SW 1271 (cell line): Measurements from ENCODE around the gene EPHB1.

Source experiments
- DNase-seq, 2 experiments: peaks; one replicate each; lab custom pipeline; 2025; lab: John Stamatoyannopoulos, UW

The EPHB1 gene

DNA sequence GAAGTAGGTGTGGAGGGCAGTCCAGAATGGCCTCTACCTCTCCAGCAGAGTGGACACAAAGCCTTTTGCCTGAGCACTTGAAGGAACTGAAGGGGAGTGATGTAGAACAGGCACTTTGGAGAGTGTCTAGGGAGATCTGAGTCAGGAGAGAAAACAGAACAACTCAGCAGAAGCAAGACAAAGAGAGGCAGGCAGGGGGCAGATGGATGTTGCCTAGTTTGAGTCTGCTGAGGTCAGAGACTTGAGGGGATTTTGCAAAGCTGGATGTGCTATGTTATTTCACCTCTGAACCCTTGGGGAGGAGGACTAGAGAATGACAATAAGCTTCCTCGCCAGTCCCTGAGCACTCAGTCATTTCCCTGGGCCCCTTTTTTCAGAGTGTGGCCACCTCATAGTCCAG, 366.4 kb downstream of the EPHB1 start:
- DNase-seq = no peak

DNA sequence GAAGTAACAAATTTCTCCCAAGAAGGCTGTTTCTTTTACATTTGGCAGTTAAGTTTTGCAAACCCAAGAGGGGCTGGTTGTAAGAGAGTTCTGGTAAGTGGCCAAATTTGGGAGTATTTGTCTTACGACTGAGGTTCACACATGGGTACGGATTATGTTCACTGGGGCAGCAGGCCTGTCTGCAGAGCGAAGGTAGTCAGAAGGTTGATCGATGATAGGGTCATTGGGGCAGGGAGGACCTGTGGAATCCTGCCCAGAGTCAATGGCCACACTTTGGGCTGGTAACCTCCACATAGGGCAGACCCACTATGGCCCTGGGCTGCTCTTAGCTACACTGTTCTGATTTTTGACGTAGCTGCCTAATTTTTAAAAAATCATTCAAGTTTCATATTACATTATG, 368.6 kb downstream of the EPHB1 start:
- no peak for DNase-seq

DNA sequence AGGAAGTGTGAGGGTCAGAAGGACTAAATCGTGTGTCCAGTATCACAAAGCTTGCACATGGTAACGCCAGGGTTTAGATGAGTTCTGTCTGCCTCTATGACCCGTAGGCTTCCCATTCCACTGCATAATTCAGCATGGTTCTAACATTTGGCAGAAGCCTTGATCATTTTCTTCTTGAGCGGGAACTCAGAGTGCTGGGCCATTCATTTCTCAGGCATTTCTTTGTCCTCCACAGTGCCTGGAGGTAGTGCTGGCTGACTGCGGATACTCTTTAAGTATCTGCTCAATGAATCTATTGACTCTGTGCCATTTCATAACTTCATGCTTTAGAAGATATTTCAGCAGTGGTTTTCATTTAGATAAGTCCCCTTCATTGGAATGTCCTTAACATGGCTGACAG, 370.2 kb downstream of the EPHB1 start:
- no peak for DNase-seq

DNA sequence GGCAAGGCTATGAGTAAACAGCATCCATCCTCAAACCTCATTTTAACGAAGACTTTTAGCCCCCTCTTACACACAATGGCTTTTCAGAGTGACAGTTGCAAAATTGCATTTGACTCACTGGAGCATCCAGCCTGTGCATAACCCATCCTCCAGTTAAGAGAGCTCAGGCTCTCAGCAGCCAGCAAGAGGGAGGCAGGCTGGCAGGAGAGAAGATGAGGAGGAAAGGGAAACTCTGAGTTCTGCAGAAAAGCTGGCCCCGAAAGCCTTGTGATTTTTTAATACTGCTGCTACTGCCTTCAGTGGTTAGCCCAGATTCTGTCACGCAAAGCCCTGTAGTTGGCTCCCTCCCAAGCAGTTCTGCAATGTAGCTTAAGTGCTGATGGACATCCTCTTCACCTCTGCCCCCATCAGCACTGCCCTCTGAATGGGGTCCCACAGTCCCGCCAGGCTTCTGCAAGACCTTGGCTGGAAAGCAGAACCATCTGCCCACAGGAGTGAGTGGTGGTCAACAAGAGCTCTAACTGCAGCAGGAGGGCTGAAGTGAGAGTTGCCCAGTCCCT, 371.3 kb downstream of the EPHB1 start:
- no peak for DNase-seq

DNA sequence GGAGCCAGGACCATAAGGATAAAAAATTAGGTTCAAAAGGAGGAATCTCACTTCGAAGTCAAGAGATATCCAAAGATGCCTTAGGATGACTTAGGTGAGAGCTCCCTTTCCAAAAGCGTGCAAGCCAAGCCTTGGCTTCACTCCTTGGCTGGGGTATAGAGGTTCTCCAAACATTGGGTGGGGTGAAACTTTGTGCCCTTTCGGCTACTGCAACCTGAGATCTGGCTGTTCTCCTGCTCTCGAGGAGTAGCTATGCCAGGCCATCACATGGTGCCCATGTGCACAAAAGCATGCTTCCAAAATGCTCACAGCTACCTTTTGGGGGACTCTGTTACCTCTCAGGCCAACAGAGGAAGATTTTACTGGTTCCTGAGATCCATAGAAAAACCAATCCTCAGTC, 373.8 kb downstream of the EPHB1 start:
- DNase-seq = no peak

DNA sequence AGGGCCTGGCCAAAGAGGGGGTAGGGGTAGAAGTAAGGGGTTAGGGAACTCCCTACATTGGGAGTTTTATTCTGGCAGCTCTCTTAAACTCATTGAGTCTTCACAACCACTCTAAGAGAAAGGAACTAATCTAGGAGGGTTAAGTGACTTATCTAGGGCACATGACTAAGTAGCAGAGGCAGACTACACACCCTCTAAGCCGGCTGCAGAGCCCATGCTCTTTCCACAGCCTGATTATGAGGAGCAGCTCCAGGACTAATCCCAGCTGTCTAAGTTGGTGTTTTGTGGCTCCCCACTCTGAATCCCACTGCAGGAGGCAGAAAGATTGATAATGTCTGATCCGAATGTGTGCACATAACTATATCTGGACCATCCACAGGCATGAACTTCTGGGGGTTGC, 374.6 kb downstream of the EPHB1 start:
- DNase-seq = no peak

DNA sequence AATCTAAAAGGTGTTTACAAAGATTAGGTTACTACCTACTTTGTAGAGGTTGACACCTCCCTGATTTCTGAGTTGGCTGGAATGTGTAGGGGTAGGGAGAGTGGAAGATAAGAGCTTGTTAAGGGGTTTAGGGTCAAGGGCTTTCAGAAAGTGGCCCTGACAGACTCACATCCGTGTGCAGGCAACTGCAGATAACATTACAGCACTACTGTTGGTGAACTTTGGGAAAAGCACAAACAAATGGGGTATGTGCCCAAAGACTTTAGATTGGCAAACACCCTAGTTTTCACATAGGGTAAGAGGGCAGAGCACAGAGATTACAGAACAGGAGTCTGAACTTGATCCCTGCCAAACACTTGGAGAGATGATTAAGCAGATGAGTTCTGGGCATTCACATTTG, 375.7 kb downstream of the EPHB1 start:
- DNase-seq = no peak

DNA sequence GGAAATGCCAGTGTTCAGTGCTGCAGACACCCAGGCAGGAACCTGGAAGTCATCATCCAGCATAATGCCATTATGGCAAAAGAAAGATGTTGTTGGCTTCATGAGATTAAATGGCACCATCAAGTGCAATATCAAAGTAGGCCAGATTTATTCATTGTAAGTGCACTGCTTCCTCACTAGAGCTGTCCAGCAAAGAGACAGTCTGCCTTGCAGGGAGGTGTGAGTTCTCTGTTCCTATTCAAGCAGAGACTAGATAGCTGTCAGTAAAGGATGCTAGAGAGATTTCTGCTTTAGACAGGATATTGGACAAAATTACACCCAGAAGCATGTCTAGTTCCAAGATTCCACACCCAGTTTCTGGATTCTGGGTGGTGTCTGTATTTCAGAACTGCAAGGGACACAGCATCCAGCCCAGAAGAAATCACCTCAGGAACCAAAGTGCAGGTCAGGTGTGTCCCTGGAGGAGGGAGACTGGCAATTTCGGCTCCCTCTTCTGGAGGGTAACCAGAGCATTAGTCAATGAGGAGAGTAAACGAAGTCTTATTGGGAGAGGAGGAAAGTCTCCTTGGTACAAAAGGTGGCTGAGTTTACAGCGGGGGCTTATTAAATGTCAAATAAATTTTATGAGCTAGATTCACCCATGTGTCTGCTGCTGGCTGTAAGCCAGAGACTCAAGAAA, 377.3 kb downstream of the EPHB1 start:
- no peak for DNase-seq

DNA sequence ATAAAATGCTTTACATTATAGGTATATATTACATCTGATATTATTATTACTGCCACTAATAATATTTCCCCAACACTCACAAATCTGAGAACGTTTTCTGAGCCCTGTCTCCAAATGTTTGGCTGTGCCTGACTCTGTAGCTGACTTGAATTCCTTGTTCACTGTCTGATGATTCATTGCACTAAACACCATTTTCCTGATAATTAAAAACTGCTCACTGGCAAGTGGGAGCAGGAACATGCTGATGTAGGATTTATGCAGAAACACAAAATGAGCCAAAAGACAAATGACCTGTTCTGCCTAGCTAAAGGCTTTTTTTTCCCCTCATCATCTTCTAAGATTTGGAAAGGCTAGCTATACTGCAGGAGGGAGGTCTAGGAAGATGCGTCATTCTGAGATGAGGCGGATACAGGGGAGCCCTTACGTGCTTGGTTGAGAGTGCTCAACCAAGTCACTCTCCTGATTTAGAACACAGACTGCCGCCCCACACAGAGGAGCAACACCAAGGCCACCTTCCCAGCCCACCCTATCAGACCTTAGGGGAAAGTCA, 380.7 kb downstream of the EPHB1 start:
- no peak for DNase-seq

DNA sequence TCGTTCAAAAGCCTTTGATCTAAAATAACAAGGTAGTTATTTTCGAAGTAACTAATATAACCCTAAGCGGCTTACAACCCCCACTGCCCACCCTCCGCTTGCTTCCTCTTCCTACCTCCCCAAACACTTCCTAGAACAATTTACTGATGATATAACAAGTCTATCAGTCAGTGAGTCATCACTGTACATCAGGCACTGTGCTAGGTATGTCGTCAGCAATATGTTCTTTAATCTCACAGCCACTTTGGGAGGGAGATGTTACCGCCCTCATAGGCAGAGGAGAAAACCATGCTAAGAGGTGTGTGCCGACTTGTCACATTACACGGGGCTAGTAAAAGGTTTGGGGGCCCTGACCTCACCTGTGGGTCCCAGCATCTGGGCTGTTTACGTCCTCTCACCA, 381.8 kb downstream of the EPHB1 start:
- no peak for DNase-seq

DNA sequence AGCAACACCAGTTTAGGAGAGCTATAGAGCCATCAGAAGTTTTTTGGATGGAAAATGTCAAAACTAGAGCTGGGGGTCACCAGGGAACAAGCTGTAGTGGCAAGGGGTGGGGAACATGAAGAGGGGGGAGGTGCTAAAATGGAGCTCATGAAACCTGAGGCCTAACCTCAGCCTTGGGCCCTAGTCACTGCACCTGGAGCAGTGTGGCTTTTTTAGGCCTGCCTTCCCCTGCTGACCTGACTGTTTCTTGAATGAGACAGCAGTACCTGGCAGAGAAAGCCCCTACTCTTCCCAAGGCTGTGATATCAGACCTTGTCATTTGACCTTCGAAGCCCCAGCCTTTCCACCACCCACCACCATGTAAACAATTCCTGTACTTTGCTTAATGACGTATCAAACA, 383.5 kb downstream of the EPHB1 start:
- DNase-seq = no peak

DNA sequence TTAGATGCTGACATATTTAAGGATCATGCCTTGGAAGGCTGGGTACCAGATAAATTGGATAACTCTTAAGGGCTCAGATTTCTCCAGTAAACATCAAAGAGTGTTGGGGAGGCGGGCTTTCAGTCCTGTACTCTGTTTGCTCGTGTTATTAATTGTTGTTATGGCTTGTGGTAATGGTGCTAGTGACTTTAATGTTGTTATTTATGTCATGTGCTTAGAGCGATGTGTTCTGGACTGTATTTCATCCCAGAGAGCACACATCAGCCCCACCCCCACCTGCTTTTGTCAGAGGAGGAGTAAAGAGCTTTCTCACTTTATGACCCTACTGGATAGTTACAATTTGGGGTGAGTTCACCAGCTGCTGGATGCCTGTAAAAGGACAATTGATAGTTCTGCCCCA, 386.3 kb downstream of the EPHB1 start:
- DNase-seq = no peak

DNA sequence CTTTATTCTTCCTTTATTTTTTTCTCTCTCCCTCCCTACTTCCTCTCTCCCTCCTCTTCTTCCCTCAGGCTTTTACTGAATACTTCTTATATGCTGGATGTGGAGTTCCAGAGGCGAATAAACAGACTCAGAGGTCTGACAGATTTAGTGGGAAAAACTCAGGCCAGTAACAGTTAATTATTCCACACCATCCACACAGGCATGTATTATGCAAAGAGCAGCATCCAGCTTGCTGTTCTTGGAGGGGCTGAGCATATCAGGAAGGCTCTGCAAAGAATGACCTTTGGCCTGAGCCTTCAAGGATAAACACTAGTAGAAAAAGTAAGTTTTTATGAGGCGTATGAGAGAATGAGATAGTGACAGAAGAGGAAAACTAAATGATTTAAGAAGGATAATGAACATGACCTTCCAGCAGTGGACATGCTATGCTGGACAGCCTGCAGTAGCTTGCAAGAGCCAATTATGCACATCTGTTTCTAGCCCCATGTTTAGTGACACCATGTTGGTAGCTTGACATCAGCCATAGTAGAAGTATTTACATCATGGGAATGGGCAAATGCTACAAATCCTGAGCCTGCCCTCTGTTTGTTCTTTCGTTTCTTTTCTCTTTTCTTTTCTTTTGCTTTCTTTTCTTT, 387.4 kb downstream of the EPHB1 start:
- no peak for DNase-seq

DNA sequence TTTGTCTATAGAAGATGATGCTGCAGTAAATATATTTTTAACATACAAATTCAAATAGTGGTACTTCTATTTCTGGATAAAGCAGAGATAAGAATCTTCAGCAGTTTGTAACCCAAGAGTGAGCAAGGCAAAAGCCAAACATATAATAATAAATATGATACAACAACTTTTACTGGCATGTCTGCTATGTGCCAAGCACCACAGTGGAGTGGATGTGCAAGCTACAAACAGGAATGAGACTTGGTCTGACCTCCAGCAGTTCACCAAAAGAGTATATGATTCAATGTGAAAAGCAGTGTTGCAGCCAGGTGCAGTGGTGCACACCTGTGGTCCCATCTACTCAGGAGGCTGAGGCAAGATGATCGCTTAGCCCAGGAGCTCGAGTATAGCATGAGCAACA, 395.6 kb downstream of the EPHB1 start:
- DNase-seq = no peak

DNA sequence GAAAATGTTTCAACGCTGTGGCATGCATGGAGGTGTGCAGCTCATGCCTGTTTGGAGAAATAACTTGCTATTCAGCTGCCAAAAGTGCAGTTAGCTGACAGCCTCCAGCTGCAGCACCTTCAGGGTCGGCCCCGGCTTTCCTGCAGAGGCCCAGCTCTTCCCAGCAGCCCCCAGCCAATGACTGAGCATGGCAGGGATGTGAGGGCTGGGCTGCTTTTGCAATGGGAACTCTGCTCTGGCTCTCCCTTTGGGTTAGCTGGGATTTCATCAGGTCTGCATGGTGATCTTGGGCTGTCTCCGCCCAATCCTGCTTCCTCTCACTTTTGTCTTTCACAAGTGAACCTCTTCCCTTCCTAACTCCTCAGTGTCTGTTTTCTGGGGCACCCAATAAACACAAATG, 396.6 kb downstream of the EPHB1 start:
- no peak for DNase-seq

DNA sequence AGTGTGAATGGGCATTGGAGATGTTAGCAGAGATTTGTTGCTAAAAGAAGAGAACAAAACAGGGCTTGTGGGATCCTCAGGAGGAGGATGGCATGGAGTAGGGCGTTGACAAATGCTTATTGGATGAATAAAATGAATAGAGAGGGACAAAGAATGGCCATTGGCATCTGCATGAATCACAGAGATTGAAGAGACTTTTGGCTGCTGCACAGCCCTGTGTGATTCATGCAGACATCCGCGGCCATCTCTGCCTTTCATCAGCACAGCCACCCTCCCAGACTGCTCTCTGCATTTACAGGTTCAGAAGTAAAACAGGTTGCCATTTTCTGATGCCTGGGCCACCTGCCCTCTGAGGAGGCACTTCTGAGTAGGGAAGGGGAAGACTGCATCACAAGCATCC, 397.9 kb downstream of the EPHB1 start:
- no peak for DNase-seq

DNA sequence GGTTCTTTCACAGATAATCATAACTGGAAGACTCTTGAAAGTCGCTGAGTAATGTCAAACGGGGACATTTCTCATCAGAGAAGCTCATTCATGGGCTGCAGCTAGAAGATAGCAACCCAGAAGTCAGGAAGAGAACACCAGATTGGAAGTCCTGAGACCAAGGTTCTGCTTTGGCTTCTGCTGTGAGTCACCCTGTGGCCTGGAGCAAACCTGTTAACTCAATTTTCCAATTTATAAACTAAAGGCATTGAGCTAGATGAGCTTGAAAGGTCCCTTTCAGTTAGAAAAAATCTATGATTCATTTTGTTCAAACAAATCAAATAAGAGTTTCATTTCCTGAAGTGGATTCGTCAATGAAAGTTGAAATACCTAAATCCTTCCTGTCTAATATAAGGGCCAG, 402.2 kb downstream of the EPHB1 start:
- no peak for DNase-seq

DNA sequence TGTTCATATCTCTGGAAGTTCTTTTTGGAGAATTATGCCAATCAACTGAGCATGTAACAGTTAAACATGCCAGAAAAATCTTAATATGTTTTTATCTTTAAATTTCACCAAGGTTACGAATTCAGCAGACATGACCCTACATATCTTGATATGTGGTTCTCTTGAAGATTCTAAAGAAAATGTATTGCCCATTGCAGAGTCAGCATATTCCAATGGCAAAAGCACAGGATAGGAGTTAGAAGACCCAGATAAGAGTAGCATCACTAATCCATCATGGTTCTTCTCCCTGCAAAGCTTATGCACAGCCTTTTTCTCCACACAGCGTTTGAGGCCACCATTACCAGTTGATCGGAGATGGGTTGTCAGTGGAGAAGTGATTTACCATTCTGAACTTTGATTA, 402.8 kb downstream of the EPHB1 start:
- no peak for DNase-seq

DNA sequence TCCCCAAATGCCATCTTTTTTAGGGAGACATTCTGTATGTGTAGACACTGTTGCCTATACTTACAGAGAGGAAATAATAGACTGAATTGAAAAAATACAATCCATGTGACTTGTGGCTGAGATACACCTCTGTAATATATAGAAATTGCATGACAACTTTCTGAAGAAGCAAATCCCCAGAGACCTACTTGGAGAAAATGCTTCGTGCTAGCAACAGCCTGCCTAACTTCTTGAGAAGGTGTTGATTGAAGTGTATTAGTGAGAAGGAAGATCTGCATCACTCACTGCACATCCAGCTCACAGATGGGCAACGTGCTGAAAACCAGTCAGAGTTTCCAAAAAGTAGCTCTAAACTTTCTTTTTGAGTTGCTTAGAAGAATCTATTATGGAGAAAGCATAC, 404.1 kb downstream of the EPHB1 start:
- no peak for DNase-seq

DNA sequence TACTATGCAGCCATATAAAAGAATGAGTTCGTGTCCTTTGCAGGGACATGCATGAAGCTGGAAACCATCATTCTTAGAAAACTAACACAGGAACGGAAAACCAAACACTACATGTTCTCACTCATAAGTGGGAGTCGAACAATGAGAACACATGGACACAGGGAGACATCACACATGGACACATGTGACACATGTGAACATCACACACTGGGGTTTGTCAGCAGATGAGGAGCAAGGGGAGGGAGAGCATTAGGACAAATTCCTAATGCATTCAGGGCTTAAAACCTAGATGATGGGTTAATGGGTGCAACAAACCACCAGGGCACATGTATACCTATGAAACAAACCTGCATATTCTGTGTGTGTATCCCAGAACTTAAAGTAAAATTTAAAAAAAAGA, 408.0 kb downstream of the EPHB1 start:
- DNase-seq = no peak

DNA sequence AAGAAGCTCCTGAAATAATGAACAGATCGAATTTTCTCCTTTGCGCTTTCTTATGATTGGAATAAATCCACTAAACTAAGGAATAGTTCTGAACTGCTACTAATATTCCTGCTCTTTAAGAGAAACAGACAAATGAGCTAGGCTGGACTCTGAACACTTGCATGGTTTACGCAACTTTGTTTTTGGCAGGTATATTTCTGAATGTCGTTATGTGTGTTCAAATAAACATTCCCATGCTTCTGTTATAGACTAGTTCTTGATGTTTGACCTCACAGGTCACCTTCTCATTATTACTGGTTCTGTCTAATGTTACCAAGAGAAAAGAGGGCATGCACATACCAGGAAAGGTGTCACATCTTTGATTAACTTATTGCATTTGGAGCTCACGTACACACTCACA, 418.2 kb downstream of the EPHB1 start:
- DNase-seq = no peak

DNA sequence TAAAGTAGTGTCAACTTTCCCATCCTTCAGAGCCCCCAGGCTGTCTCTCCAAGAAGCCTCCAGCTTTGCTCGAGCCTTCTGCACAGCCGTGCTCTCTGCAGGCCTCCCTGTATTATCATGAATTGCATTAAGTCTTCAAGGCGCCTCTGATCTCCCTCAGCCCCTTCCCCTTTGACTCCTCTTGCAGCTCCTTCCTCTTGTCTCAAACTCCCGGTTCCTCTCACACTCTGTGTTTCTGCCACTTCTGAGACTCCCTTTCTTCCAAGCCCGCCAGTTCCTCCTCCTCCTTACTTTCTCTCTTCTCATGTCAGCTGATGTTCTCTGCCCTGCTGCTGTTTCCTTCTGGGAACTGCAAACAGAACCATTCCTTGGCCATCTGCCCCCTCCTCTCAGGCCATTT, 418.8 kb downstream of the EPHB1 start:
- no peak for DNase-seq

DNA sequence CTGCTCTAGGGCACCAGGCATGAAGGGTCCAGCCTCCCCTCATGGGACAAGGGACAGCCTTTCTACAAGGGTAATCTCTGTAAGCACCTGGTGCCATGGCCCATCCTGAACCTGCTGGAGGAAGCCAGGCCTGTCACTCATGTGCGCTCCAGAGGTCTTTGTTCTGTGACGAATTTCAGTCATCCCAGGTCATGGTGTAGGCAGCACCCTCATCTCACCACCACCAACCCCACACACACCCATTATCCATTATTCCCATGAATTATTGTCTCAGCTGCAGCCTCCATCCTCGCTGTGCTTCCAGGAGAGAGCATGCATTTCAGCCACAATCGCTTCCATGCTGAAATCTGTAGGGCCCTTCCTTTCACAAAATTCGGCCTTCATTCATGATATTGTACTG, 419.3 kb downstream of the EPHB1 start:
- no peak for DNase-seq

DNA sequence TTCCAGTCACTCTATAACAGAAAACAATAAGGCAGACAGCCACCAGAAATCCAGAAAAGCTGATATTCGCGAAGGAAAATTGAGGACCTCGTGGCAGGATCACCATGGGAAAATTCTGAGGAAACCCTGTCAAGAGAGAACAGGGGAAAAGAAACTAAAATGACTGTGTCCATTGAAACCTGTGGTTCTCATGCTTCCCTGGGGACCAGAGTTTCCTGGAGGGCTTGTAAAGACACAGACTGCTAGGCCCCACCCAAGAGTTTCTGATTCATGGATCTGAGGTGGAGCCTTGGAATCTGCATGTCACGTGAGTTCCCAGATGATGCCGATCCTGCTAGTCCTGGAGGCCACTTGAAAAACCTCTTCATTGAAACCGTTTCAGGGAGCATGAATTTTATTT, 420.5 kb downstream of the EPHB1 start:
- no peak for DNase-seq
